Neural cell (in vitro differentiated cells): ENCODE measurements around the gene N4BP2L1. TPM values are rescaled to one million over a fixed set of nuclear protein-coding genes. Genes with fewer than 3 reads are reported as not detected.

Experiments
- H2AFZ ChIP-seq: fragments of 200-600, 300-800 bp; sonication (generic), shearing (Covaris generic); 2 replicates; pipeline ENCODE4 v1.6.0; 2014; ENCODE audit warnings: low read depth, mild to moderate bottlenecking, antibody characterized with exemption, low read length, moderate library complexity
- H3F3A ChIP-seq: fragments of 200-600 bp; shearing (Covaris generic); 2 replicates; pipeline ENCODE4 v1.6.1; 2016; ENCODE audit warnings: mild to moderate bottlenecking, moderate library complexity, mixed read lengths, antibody characterized with exemption, low read length; ENCODE audit not compliant: insufficient read depth, poor library complexity, severe bottlenecking
- H3K27ac ChIP-seq: fragments of 200-600, 300-800 bp; sonication (generic), shearing (Covaris generic); 2 replicates; pipeline ENCODE4 v1.5.1; 2014; ENCODE audit warnings: mild to moderate bottlenecking, low read length, moderate library complexity
- H3K27me3 ChIP-seq: fragments of 300-800, 200-600 bp; sonication (generic), shearing (Covaris generic); 2 replicates; pipeline ENCODE4 v1.6.0; 2014; ENCODE audit warnings: mild to moderate bottlenecking, low read depth, low read length, moderate library complexity; ENCODE audit not compliant: insufficient read depth
- H3K36me3 ChIP-seq: fragments of 300-800, 200-600 bp; sonication (generic), shearing (Covaris generic); 2 replicates; pipeline ENCODE4 v1.5.1; 2014; ENCODE audit warnings: mild to moderate bottlenecking, antibody characterized with exemption, low read length, moderate library complexity; ENCODE audit not compliant: insufficient read depth
- H3K4me2 ChIP-seq: fragments of 300-800, 200-600 bp; sonication (generic), shearing (Covaris generic); 2 replicates; pipeline ENCODE4 v1.6.0; 2014; ENCODE audit warnings: mild to moderate bottlenecking, low read length
- H3K4me3 ChIP-seq: fragments of 300-800, 200-600 bp; sonication (generic), shearing (Covaris generic); 2 replicates; pipeline ENCODE4 v1.5.1; 2014; ENCODE audit warnings: mild to moderate bottlenecking, low read length, moderate library complexity
- H3K79me2 ChIP-seq: fragments of 200-600 bp; shearing (Covaris generic); replicated peaks from 2 replicates; pipeline ENCODE4 v1.6.0; 2014; ENCODE audit warnings: mild to moderate bottlenecking, low read length, moderate library complexity; ENCODE audit not compliant: insufficient read depth
- H3K9ac ChIP-seq: fragments of 300-800, 200-600 bp; sonication (generic), shearing (Covaris generic); 2 replicates; pipeline ENCODE4 v1.6.1; 2016; ENCODE audit warnings: mild to moderate bottlenecking, low read length, mixed read lengths
- H3K9me2 ChIP-seq: fragments of 200-600 bp; shearing (Covaris generic); 2 replicates; pipeline ENCODE4 v1.6.1; 2016; ENCODE audit warnings: mild to moderate bottlenecking, low read length, mixed read lengths; ENCODE audit not compliant: insufficient read depth
- H3K9me3 ChIP-seq: fragments of 200-600, 300-800 bp; sonication (generic), shearing (Covaris generic); 2 replicates; pipeline ENCODE4 v1.6.1; 2016; ENCODE audit warnings: mild to moderate bottlenecking, mixed run types, low read length, moderate library complexity, mixed read lengths
- H4K20me1 ChIP-seq: fragments of 200-600 bp; shearing (Covaris generic); 2 replicates; pipeline ENCODE4 v1.6.1; 2016; ENCODE audit warnings: mild to moderate bottlenecking, mixed run types; ENCODE audit not compliant: insufficient read depth
- CTCF ChIP-seq: fragments of 450-650 bp; IDR thresholded peaks from 2 replicates; pipeline ENCODE4 v1.5.1; 2014; ENCODE audit warnings: antibody characterized with exemption, mild to moderate bottlenecking, moderate library complexity; ENCODE audit not compliant: poor library complexity, severe bottlenecking
- EP300 ChIP-seq: fragments of 450-650 bp; conservative IDR thresholded peaks from 2 replicates; pipeline ENCODE4 v1.6.1; 2014; ENCODE audit warnings: antibody characterized with exemption, mild to moderate bottlenecking, moderate library complexity; ENCODE audit not compliant: poor library complexity, severe bottlenecking
- EZH2 ChIP-seq: fragments of 200-600, 300-800 bp; shearing (Covaris generic), sonication (generic); IDR thresholded peaks from 2 replicates; pipeline ENCODE4 v1.6.1; 2014; ENCODE audit warnings: antibody characterized with exemption, low read length, borderline replicate concordance, mild to moderate bottlenecking; ENCODE audit not compliant: insufficient read depth, poor library complexity, severe bottlenecking
- MXI1 ChIP-seq: fragments of 450-650 bp; conservative IDR thresholded peaks from 2 replicates; pipeline ENCODE4 v1.6.1; 2014; ENCODE audit warnings: antibody characterized with exemption, mild to moderate bottlenecking; ENCODE audit not compliant: poor library complexity, severe bottlenecking
- POLR2AphosphoS5 ChIP-seq: IDR thresholded peaks from 2 replicates; pipeline ENCODE4 v1.6.1; 2012
- RAD21 ChIP-seq: fragments of 450-650 bp; conservative IDR thresholded peaks from 2 replicates; pipeline ENCODE4 v1.6.1; 2014; ENCODE audit warnings: antibody characterized with exemption, mild to moderate bottlenecking, moderate library complexity
- REST ChIP-seq: IDR thresholded peaks from 2 replicates; pipeline ENCODE4 v1.6.1; 2012; ENCODE audit warnings: borderline replicate concordance
- SMC3 ChIP-seq: fragments of 450-650 bp; conservative IDR thresholded peaks from 2 replicates; pipeline ENCODE4 v1.6.1; 2014; ENCODE audit warnings: antibody characterized with exemption, mild to moderate bottlenecking, moderate library complexity; ENCODE audit not compliant: poor library complexity
- TAF1 ChIP-seq: IDR thresholded peaks from 2 replicates; pipeline ENCODE4 v1.6.1; 2012; ENCODE audit warnings: low read depth
- polyA plus RNA-seq: library from polyadenylated mRNA; depleted of rRNA; stranded (reverse); fragments of >200 nt; gene quantifications from 2 replicates; pipeline ENCODE4 v1.2.3, GENCODE V29; 2014

The N4BP2L1 gene
- polyA plus RNA-seq, 1 donor from 2014 or later = 6.1 TPM

- Histone ChIP-seq H4K20me1 (no peaks in the 10 kb centered on the region), H3K9me2 (no peaks in the 10 kb centered on the region), H3K27ac (no peak overlapping the region), H3K79me2 (no peaks in the 10 kb centered on the region), H3K27me3 (peaks cover 7% of the 10 kb centered on the region), H3K9ac (no peak overlapping the region), H3K9me3 (no peaks in the 10 kb centered on the region), H3K4me3 (peak overlapping the region; percentile 40), H3F3A (no peaks in the 10 kb centered on the region), H2AFZ (no peak overlapping the region), H3K36me3 (no peaks in the 10 kb centered on the region), H3K4me2 (no peak overlapping the region)
- TF ChIP-seq MXI1 (no peak), EZH2 (no peak), SMC3 (no peak), POLR2AphosphoS5 (no peak), EP300 (no peak), RAD21 (no peak), CTCF (no peak), TAF1 (no peak), REST (no peak)
Measured at GRCh38 chr13:32409561-32410421, 18.1 kb downstream of the N4BP2L1 start.

GRCh38 chr13:32409001-32409313 is 19.0 kb downstream of the N4BP2L1 start:
- Histone ChIP-seq H4K20me1 (no peaks in the 10 kb centered on the region), H3K9ac (no peak overlapping the region), H3K9me3 (no peaks in the 10 kb centered on the region), H3K27ac (no peak overlapping the region), H2AFZ (no peak overlapping the region), H3K9me2 (no peaks in the 10 kb centered on the region), H3K27me3 (peaks cover 7% of the 10 kb centered on the region), H3K4me2 (no peak overlapping the region), H3F3A (no peaks in the 10 kb centered on the region), H3K79me2 (no peaks in the 10 kb centered on the region), H3K36me3 (no peaks in the 10 kb centered on the region), H3K4me3 (no peak overlapping the region)
- TF ChIP-seq CTCF (no peak), REST (no peak), EZH2 (no peak), MXI1 (no peak), RAD21 (no peak), TAF1 (no peak), EP300 (no peak)
